ENCODE measurements around the gene USP32. TPM values are rescaled to one million over a fixed set of nuclear protein-coding genes. Genes with fewer than 3 reads are reported as not detected.

Gene USP32
- total and polyA plus RNA-seq, 10 of the 15 experiments (the other 5 are each of a cell fraction or from before 2014, with no cell fraction given), result 7.8 to 37.3 (median 25.5) TPM

DNA sequence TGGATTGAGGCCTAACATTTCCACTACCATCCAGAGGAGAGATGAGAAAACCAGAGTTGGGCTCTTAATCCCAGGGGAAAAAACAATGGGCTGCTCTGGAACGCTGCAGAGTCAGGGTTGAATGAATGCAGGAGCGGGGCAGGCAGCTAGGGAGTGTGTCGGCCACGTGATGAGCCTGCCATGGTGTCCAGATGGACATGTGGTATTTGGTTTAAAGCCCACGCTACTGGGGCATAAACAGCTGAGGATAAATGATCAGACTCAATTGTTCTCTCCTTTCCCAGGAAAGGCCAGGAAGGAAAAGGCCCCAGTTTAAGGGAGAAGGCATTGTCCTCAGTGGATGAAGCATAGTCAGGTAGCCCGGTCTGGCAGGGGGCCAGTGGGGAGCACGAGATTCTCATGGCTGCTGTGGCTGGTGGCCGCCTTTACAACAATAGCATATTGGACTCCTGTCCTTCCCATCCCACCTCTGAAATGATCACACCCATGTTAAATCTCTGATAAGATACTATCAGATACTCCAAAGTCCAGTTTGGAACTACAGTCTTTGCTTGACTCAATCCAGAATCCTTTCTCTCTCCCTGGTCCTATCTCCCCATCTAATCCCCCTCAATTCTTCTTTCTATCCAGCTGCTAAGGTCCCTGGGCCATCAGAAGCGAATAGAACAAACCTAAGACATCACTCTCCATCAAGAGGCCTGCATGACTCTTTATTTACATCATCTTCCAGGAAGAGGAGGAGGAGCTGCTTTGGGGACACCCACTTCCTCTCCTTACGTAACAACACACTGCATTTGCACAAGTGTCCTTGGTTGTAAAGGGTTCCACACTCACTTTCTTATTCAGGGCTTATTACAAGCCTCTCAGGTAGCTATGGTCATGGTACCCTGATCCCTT is 221.8 kb downstream of the USP32 start (continued):
- TF ChIP-seq, protein P1, sequence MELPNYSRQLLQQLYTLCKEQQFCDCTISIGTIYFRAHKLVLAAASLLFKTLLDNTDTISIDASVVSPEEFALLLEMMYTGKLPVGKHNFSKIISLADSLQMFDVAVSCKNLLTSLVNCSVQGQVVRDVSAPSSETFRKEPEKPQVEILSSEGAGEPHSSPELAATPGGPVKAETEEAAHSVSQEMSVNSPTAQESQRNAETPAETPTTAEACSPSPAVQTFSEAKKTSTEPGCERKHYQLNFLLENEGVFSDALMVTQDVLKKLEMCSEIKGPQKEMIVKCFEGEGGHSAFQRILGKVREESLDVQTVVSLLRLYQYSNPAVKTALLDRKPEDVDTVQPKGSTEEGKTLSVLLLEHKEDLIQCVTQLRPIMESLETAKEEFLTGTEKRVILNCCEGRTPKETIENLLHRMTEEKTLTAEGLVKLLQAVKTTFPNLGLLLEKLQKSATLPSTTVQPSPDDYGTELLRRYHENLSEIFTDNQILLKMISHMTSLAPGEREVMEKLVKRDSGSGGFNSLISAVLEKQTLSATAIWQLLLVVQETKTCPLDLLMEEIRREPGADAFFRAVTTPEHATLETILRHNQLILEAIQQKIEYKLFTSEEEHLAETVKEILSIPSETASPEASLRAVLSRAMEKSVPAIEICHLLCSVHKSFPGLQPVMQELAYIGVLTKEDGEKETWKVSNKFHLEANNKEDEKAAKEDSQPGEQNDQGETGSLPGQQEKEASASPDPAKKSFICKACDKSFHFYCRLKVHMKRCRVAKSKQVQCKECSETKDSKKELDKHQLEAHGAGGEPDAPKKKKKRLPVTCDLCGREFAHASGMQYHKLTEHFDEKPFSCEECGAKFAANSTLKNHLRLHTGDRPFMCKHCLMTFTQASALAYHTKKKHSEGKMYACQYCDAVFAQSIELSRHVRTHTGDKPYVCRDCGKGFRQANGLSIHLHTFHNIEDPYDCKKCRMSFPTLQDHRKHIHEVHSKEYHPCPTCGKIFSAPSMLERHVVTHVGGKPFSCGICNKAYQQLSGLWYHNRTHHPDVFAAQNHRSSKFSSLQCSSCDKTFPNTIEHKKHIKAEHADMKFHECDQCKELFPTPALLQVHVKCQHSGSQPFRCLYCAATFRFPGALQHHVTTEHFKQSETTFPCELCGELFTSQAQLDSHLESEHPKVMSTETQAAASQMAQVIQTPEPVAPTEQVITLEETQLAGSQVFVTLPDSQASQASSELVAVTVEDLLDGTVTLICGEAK (IDR thresholded peaks at IDR 0.05; ENCODE audit: borderline replicate concordance), result no peak
- no peak for TF ChIP-seq TAF1 (IDR thresholded peaks at IDR 0.05; ENCODE audit: borderline replicate concordance, low read depth, low read length)
- TF ChIP-seq ESRRA (IDR thresholded peaks at IDR 0.05; ENCODE audit: low read length), result no peak
- no peak for TF ChIP-seq JUNB (IDR thresholded peaks at IDR 0.05)
- TF ChIP-seq EGR1 (IDR thresholded peaks at IDR 0.05; ENCODE audit: borderline replicate concordance in 1 of 2, low read depth in 2 of 2, low read length in 2 of 2), result no peak

DNA sequence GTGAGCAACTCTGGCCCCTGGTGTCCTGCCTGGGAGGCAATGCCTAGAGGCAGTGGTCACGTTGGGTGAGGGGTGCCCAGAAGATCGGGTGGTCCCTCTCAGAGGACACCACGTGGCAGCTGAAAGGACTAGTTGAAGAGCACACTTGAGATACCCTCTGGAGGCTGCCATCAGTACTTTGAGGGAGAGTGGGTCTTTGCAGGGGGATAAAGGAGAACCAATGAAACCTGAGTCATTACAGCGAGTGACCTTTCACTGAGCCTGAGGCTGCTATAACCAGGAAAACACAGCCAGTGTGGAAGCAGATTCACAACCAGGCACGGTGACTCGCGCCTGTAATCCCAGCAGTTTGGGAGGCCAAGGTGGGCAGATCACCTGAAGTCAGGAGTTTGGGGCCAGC is 223.3 kb downstream of the USP32 start:
- no peak for ATAC-seq
- Histone ChIP-seq H4K20me1 (ENCODE audit: control insufficient read depth, insufficient read depth) (no peaks in the 10 kb centered on the region), H3K9ac (ENCODE audit: control insufficient read depth, insufficient read depth, low read length) (no peak overlapping the region), H2AFZ (ENCODE audit: control insufficient read depth, low read depth, low read length) (no peak overlapping the region), H3K36me3 (ENCODE audit: control insufficient read depth in 2 of 2, insufficient read depth in 2 of 2, low read length in 1 of 2) (no peaks in the 10 kb centered on the region), H3K4me1 (ENCODE audit: control insufficient read depth, insufficient read depth, low read length) (no peaks in the 10 kb centered on the region), H3K4me3 (no peak overlapping the region), H3K4me2 (ENCODE audit: control insufficient read depth, insufficient read depth) (no peak overlapping the region), H3K27ac (ENCODE audit: control insufficient read depth, insufficient read depth) (no peak overlapping the region), H3K9me3 (replicated peaks; ENCODE audit: control insufficient read depth, insufficient read depth, low read length) (no peaks in the 10 kb centered on the region), H3K27me3 (replicated peaks in 1 of 2; ENCODE audit: control insufficient read depth in 2 of 2, insufficient read depth in 2 of 2, low read length in 1 of 2) (no peaks in the 10 kb centered on the region), H3K79me2 (ENCODE audit: control insufficient read depth, insufficient read depth, low read length) (no peaks in the 10 kb centered on the region)
- RAD21 ChIA-PET (ENCODE audit: unreplicated experiment), result no interaction called here
- in situ Hi-C loops (cut with MboI), result no loop called here
- SMC1A ChIA-PET (ENCODE audit: uncharacterized antibody, unreplicated experiment), result no interaction called here
- 78% methylated on average over 7 of the region's 7 CpGs for WGBS (ENCODE audit: insufficient coverage, insufficient replicate concordance, low lambda C conversion rate, missing lambda C conversion rate)
- CTCF ChIA-PET, result interaction anchor here (0.6 kb wide), 1 partner anchor 1978 kb away, joined by 3 read pairs; no protein-coding TSS in a partner anchor
- intact Hi-C loops (cut with micrococcal nuclease; ENCODE audit: unreplicated experiment), result no loop called here
- POLR2A ChIA-PET, result no interaction called here
- no peak for DNase-seq (ENCODE audit: low read depth, low spot score)
- no peak for FAIRE-seq
- no TSS peak for BruUV-seq (replicated peaks)
- no peak for TF ChIP-seq HDAC6 (IDR thresholded peaks at IDR 0.05; ENCODE audit: unreplicated experiment)
- TF ChIP-seq, protein P2, sequence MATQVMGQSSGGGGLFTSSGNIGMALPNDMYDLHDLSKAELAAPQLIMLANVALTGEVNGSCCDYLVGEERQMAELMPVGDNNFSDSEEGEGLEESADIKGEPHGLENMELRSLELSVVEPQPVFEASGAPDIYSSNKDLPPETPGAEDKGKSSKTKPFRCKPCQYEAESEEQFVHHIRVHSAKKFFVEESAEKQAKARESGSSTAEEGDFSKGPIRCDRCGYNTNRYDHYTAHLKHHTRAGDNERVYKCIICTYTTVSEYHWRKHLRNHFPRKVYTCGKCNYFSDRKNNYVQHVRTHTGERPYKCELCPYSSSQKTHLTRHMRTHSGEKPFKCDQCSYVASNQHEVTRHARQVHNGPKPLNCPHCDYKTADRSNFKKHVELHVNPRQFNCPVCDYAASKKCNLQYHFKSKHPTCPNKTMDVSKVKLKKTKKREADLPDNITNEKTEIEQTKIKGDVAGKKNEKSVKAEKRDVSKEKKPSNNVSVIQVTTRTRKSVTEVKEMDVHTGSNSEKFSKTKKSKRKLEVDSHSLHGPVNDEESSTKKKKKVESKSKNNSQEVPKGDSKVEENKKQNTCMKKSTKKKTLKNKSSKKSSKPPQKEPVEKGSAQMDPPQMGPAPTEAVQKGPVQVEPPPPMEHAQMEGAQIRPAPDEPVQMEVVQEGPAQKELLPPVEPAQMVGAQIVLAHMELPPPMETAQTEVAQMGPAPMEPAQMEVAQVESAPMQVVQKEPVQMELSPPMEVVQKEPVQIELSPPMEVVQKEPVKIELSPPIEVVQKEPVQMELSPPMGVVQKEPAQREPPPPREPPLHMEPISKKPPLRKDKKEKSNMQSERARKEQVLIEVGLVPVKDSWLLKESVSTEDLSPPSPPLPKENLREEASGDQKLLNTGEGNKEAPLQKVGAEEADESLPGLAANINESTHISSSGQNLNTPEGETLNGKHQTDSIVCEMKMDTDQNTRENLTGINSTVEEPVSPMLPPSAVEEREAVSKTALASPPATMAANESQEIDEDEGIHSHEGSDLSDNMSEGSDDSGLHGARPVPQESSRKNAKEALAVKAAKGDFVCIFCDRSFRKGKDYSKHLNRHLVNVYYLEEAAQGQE (IDR thresholded peaks at IDR 0.05; ENCODE audit: low read depth, low read length), result no peak
- TF ChIP-seq RB1 (IDR thresholded peaks at IDR 0.05; ENCODE audit: borderline replicate concordance), result no peak
- TF ChIP-seq KDM1A (IDR thresholded peaks at IDR 0.05; ENCODE audit: borderline replicate concordance), result no peak
- TF ChIP-seq EGR1 (IDR thresholded peaks at IDR 0.05; ENCODE audit: borderline replicate concordance in 1 of 2, low read depth in 2 of 2, low read length in 2 of 2), result no peak
- 0 out of 4 replicates have a peak, but pooled peaks of 1 of the 2 experiments have one; percentile 53 for TF ChIP-seq ETV6 (conservative IDR thresholded peaks at IDR 0.05 in 1 of 2, IDR thresholded peaks at IDR 0.05 in 1 of 2; ENCODE audit: borderline replicate concordance in 1 of 2, low read depth in 1 of 2)
- no peak for TF ChIP-seq NR2C2 (IDR thresholded peaks at IDR 0.05; ENCODE audit: borderline replicate concordance, control insufficient read depth, insufficient read length, low read depth)
- no peak for TF ChIP-seq FOXK2 (IDR thresholded peaks at IDR 0.05)
- TF ChIP-seq TARDBP (IDR thresholded peaks at IDR 0.05; ENCODE audit: borderline replicate concordance), result no peak
- TF ChIP-seq HCFC1 (IDR thresholded peaks at IDR 0.05; ENCODE audit: low read length), result no peak

Measured in GM12878 (cell line).